Measurements from ENCODE around the gene CDKN2C.

- TF ChIP-seq EZH2 (IDR thresholded peaks at IDR 0.05; ENCODE audit: borderline replicate concordance, low read depth, low read length, severe bottlenecking) = no peak
- TF ChIP-seq CTCF (IDR thresholded peaks at IDR 0.05; ENCODE audit: extremely low read depth in 1 of 2, insufficient read depth in 1 of 2, low read depth in 1 of 2, low read length in 2 of 2) = peak; percentile 30 to 53
- no peak for TF ChIP-seq JUN (IDR thresholded peaks at IDR 0.05; ENCODE audit: borderline replicate concordance, insufficient read depth, insufficient read length, low read depth)
- peak; percentile 77 for TF ChIP-seq POLR2AphosphoS5 (IDR thresholded peaks at IDR 0.05; ENCODE audit: insufficient read depth, low read depth, low read length)
- TF ChIP-seq MAX (IDR thresholded peaks at IDR 0.05; ENCODE audit: insufficient read depth, insufficient read length) = peak; percentile 12
- TF ChIP-seq POLR2A (IDR thresholded peaks at IDR 0.05; ENCODE audit: low read depth, low read length) = peak; percentile 47
- no peak for TF ChIP-seq FOS (IDR thresholded peaks at IDR 0.05; ENCODE audit: borderline replicate concordance, insufficient read depth, low read length)
- TF ChIP-seq GATA2 (IDR thresholded peaks at IDR 0.05; ENCODE audit: insufficient read depth, insufficient read length, low read depth, low read length) = no peak
These were observed 1.8 kb upstream of the CDKN2C start for GRCh38 chr1:50968158-50968820.
